T-cell (primary cell): Measurements from ENCODE around the gene WDR54. TPM values are rescaled to one million over a fixed set of nuclear protein-coding genes. Genes with fewer than 3 reads are reported as not detected.

Source experiments
- ATAC-seq, 4 experiments: fragments of 200-7000 bp in 3 of 4; fragments of 150-1000 bp in 1 of 4; cut with Tn5 transposase; replicated peaks in 1 of 4; 1 replicate in 3 of 4; 2 replicates in 1 of 4; pipeline ENCODE4 v1.10.0; 2021; ENCODE audit warnings: moderate library complexity in 3 of 4, mild to moderate bottlenecking in 2 of 4, moderate number of reproducible peaks in 1 of 4
- CTCF ChIA-PET, 2 donors: fragments of 300-600 bp; sonication (Branson Sonifier 250); formaldehyde crosslinking; loops; one replicate each; lab custom pipeline; 2022; ENCODE audit warnings: antibody characterized with exemption in 2 of 2; lab: Charles Lee
- POLR2A ChIA-PET, 2 donors: fragments of 300-600 bp; sonication (Branson Sonifier 250); formaldehyde crosslinking; loops; one replicate each; lab custom pipeline; 2022; ENCODE audit warnings: antibody characterized with exemption in 2 of 2; lab: Charles Lee
- DNase-seq, 35 experiments: peaks; one replicate each; pipeline versions ENCODE4 v3.0.0 to v3.0.0-alpha.2; 2013 to 2023
- H3K27ac ChIP-seq: one replicate; pipeline ENCODE4 v1.5.1; 2013; ENCODE audit warnings: low read length
- H3K27me3 ChIP-seq, 2 experiments: replicated peaks in 1 of 2; 1 replicate in 1 of 2; 2 replicates in 1 of 2; pipeline versions ENCODE4 v1.6.1 to v1.7.0; 2013; ENCODE audit warnings: low read length in 1 of 2, mixed read lengths in 1 of 2; ENCODE audit not compliant: control insufficient read depth in 2 of 2, insufficient read depth in 2 of 2; ENCODE audit errors: extremely low read depth in 1 of 2
- H3K36me3 ChIP-seq, 2 donors: 1 replicate in 1 of 2; 2 replicates in 1 of 2; pipeline versions ENCODE4 v1.6.1 to v1.7.0; 2013; ENCODE audit warnings: low read length in 1 of 2; ENCODE audit not compliant: control insufficient read depth in 2 of 2, insufficient read depth in 1 of 2; ENCODE audit errors: extremely low read depth in 1 of 2
- H3K4me1 ChIP-seq, 2 experiments: 1 replicate in 1 of 2; 2 replicates in 1 of 2; pipeline versions ENCODE4 v1.6.1 to v1.7.0; 2013; ENCODE audit warnings: low read length in 2 of 2, mixed read lengths in 1 of 2; ENCODE audit not compliant: insufficient read depth in 2 of 2, control insufficient read depth in 1 of 2; ENCODE audit errors: extremely low read depth in 1 of 2
- H3K4me3 ChIP-seq, 2 donors: 1 replicate in 1 of 2; 2 replicates in 1 of 2; pipeline versions ENCODE4 v1.5.1 to v1.7.0; 2013; ENCODE audit warnings: mild to moderate bottlenecking in 2 of 2, low read length in 1 of 2, moderate library complexity in 1 of 2; ENCODE audit not compliant: control insufficient read depth in 1 of 2; ENCODE audit errors: extremely low read depth in 1 of 2
- H3K9me3 ChIP-seq: 2 replicates; pipeline ENCODE4 v1.7.0; 2013
- H3K27ac Mint-ChIP-seq, 2 donors: one replicate each; pipeline ENCODE4 v1.8.0; 2020 to 2021; ENCODE audit warnings: mild to moderate bottlenecking in 2 of 2, mixed read lengths in 2 of 2
- H3K27me3 Mint-ChIP-seq, 2 donors: one replicate each; pipeline ENCODE4 v1.8.0; 2021 to 2022; ENCODE audit warnings: mixed read lengths in 2 of 2
- H3K36me3 Mint-ChIP-seq: one replicate; pipeline ENCODE4 v1.8.0; 2021; ENCODE audit warnings: mixed read lengths
- H3K4me1 Mint-ChIP-seq, 3 donors: one replicate each; pipeline ENCODE4 v1.8.0; 2020 to 2022; ENCODE audit warnings: mixed read lengths in 3 of 3, mild to moderate bottlenecking in 1 of 3
- H3K4me3 Mint-ChIP-seq, 3 donors: one replicate each; pipeline ENCODE4 v1.8.0; 2020 to 2022; ENCODE audit warnings: mild to moderate bottlenecking in 3 of 3, mixed read lengths in 3 of 3, moderate library complexity in 3 of 3
- H3K9me3 Mint-ChIP-seq, 3 donors: one replicate each; pipeline ENCODE4 v1.8.0; 2020 to 2022; ENCODE audit warnings: mixed read lengths in 3 of 3
- WGBS: methylation state at CpG from one replicate; pipeline ENCODE4 v1.1.5; 2013; ENCODE audit warnings: missing lambda C conversion rate; ENCODE audit not compliant: insufficient coverage; 5-methylcytosine and 5-hydroxymethylcytosine counted together
- total RNA-seq, 35 experiments: library from RNA in 6 of 35; stranded (reverse) in 6 of 35; fragments of 120-200 nt in 1 of 35; gene quantifications; one replicate each; pipeline versions ENCODE4 v1.2.1 to v1.2.4 and lab custom pipeline; 2013 to 2026

Gene WDR54
- total RNA-seq, 5 donors from 2014 or later (not counting 1 experiment from before 2014, with no cell fraction given) = 31.4 to 46.8 (median 45.4) TPM

DNA sequence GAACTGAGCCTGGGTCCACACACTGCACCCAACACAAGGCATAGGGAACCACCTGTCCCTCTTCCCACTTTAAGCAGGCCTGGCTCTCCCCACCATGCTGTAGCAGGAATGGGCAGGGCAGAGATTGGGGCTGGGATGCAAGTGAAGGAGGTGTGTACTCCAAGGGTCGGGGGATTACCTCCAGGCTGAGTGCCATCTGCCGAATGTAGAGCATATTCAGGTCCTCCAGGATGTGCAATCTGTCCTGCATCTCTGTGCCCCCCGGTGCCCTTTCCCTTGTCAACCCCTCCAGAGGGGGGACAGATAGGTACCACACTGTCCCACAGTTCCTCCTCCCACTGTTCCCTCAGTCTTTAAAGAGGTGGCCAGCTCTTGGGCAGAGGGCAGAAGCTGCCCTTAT lies 17.8 kb downstream of the WDR54 start:
- Histone ChIP-seq H3K4me3 (no peak overlapping the region), H3K36me3 (no peaks in the 10 kb centered on the region), H3K27me3 (peaks cover 4 to 49% of the 10 kb centered on the region in 2 experiments), H3K9me3 (no peaks in the 10 kb centered on the region), H3K27ac (no peak overlapping the region), H3K4me1 (peaks cover 0 to 26% of the 10 kb centered on the region in 2 experiments)
- H3K4me3 Mint-ChIP-seq = peak overlapping the region in 1 of 3 donors; percentile 59
- H3K27ac Mint-ChIP-seq = no peak overlapping the region
- 63% methylated on average over 1 of the region's 3 CpGs for WGBS
- no peak for DNase-seq
- ChIA-PET CTCF (no interaction called here), POLR2A (no interaction called here)
- peaks cover 18 to 38% of the 10 kb centered on the region in 2 donors for H3K27me3 Mint-ChIP-seq
- H3K9me3 Mint-ChIP-seq = no peaks in the 10 kb centered on the region
- no peaks in the 10 kb centered on the region for H3K36me3 Mint-ChIP-seq
- ATAC-seq = no peak
- peaks cover 11 to 14% (median 13%) of the 10 kb centered on the region in 3 donors for H3K4me1 Mint-ChIP-seq

GRCh38 chr2:74439803-74440377 lies 18.4 kb downstream of the WDR54 start:
- Mint-ChIP-seq H3K27me3 (peaks cover 21 to 39% of the 10 kb centered on the region in 2 donors), H3K4me3 (peak overlapping the region; percentile 21 to 59 (median 43))
- CTCF ChIA-PET = no interaction called here

GRCh38 chr2:74440378-74441169 lies 19.0 kb downstream of the WDR54 start:
- Mint-ChIP-seq H3K27ac (no peak overlapping the region), H3K36me3 (no peaks in the 10 kb centered on the region), H3K4me1 (peaks cover 13 to 15% (median 14%) of the 10 kb centered on the region in 3 donors), H3K4me3 (peak overlapping the region; percentile 34 to 59 (median 51)), H3K9me3 (no peaks in the 10 kb centered on the region), H3K27me3 (peaks cover 21 to 41% of the 10 kb centered on the region in 2 donors)
- ATAC-seq = peak; percentile 65 to 80 (median 69)
- Histone ChIP-seq H3K36me3 (no peaks in the 10 kb centered on the region), H3K9me3 (no peaks in the 10 kb centered on the region), H3K4me3 (peak overlapping the region; percentile 15 to 56), H3K4me1 (peaks cover 0 to 26% of the 10 kb centered on the region in 2 experiments), H3K27ac (no peak overlapping the region), H3K27me3 (peaks cover 4 to 54% of the 10 kb centered on the region in 2 experiments)
- ChIA-PET POLR2A (interaction anchor here (0.9 to 1.0 kb wide), 2 partner anchors 17 to 18 kb away, joined by 3 read pairs; partner anchors contain the start of gene WBP1 (in 1 of the 2)), CTCF (no interaction called here)
- DNase-seq = peak in 13 of 35 experiments; percentile 10 to 53 (median 33)
- WGBS = 46% methylated on average over 32 of the region's 45 CpGs

More at GRCh38 chr2:74439803-74440377, 18.4 kb downstream of the WDR54 start:
- Mint-ChIP-seq H3K36me3 (no peaks in the 10 kb centered on the region), H3K9me3 (no peaks in the 10 kb centered on the region), H3K27ac (no peak overlapping the region), H3K4me1 (peaks cover 13 to 15% (median 14%) of the 10 kb centered on the region in 3 donors)
- 73% methylated on average over 12 of the region's 14 CpGs for WGBS
- peaks cover 4 to 52% of the 10 kb centered on the region in 2 experiments for H3K27me3 ChIP-seq
- POLR2A ChIA-PET = interaction anchor here in 1 of 2 donors (1.0 kb wide), 1 partner anchor 18 kb away, joined by 3 read pairs; no protein-coding TSS in a partner anchor
- H3K4me3 ChIP-seq = peak overlapping the region; percentile 15 to 56
- peaks cover 0 to 26% of the 10 kb centered on the region in 2 experiments for H3K4me1 ChIP-seq
- no peaks in the 10 kb centered on the region for H3K9me3 ChIP-seq
- H3K27ac ChIP-seq = no peak overlapping the region
- DNase-seq (no peak), ATAC-seq (no peak)
- H3K36me3 ChIP-seq = no peaks in the 10 kb centered on the region

DNA sequence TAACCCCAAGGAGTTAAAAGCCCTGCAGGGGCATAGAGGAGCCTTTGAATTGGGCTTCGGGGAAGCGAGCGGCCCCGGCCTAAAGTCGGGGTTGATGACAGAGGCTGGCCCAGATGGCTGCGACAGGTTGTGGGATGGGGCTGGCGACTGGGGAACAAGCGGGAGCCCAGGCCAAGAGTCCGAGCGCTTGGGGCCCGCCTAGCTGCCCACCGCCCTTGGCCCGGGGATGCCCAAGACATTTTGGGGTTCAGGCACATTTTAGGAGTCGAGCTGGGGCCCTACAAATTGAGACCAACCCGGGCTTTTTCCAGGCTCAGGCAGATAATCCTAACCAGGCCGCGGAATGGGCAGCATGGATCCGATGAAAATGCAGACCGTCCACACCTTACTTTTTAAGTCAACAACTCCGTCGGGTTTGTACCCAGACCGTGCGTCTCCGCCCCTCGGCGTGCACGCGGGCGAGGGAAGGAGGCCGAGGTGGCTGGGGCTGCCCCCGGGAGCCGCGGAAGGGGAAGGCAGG lies 19.7 kb downstream of the WDR54 start:
- H3K9me3 ChIP-seq = no peaks in the 10 kb centered on the region
- Mint-ChIP-seq H3K9me3 (no peaks in the 10 kb centered on the region), H3K4me3 (peak overlapping the region; percentile 51 to 59 (median 56)), H3K36me3 (no peaks in the 10 kb centered on the region), H3K4me1 (peaks cover 13 to 15% (median 14%) of the 10 kb centered on the region in 3 donors), H3K27me3 (peaks cover 21 to 41% of the 10 kb centered on the region in 2 donors), H3K27ac (no peak overlapping the region)
- WGBS = 52% methylated on average over 31 of the region's 33 CpGs
- H3K4me3 ChIP-seq = peak overlapping the region; percentile 16 to 35
- DNase-seq (no peak), ATAC-seq (no peak)
- POLR2A ChIA-PET = interaction anchor here in 1 of 2 donors (0.9 kb wide), 1 partner anchor 17 kb away, joined by 3 read pairs; the partner anchor contains the start of gene WBP1
- H3K27me3 ChIP-seq = peaks cover 4 to 54% of the 10 kb centered on the region in 2 experiments
- no peak overlapping the region for H3K27ac ChIP-seq
- peaks cover 0 to 26% of the 10 kb centered on the region in 2 experiments for H3K4me1 ChIP-seq
- H3K36me3 ChIP-seq = no peaks in the 10 kb centered on the region
- CTCF ChIA-PET = no interaction called here

GRCh38 chr2:74441690-74442482 lies 20.4 kb downstream of the WDR54 start, which contains the start of gene RTKN:
Gene RTKN (minus strand): TSS chr2:74441937. CDS start chr2:74441816, 121 bp downstream.
- Mint-ChIP-seq H3K9me3 (no peaks in the 10 kb centered on the region), H3K4me1 (peaks cover 13 to 15% (median 14%) of the 10 kb centered on the region in 3 donors), H3K27me3 (peaks cover 21 to 41% of the 10 kb centered on the region in 2 donors), H3K36me3 (no peaks in the 10 kb centered on the region), H3K27ac (no peak within 1 kb of the TSS), H3K4me3 (peak within 1 kb of the TSS; percentile 56 to 77 (median 59))
- Histone ChIP-seq H3K4me1 (peaks cover 0 to 26% of the 10 kb centered on the region in 2 experiments), H3K27ac (no peak within 1 kb of the TSS), H3K27me3 (peaks cover 4 to 54% of the 10 kb centered on the region in 2 experiments), H3K9me3 (no peaks in the 10 kb centered on the region), H3K36me3 (no peaks in the 10 kb centered on the region), H3K4me3 (peak within 1 kb of the TSS; percentile 16 to 56)
- ATAC-seq = peak; percentile 41 to 52 (median 48)
- ChIA-PET CTCF (interaction anchor here in 1 of 2 donors (0.7 kb wide), 1 partner anchor 31 kb away, joined by 3 read pairs; no protein-coding TSS in a partner anchor), POLR2A (no interaction called here)
- peak in 9 of 35 experiments; percentile 9 to 50 (median 26) for DNase-seq
- WGBS = 21% methylated on average over 74 of the region's 75 CpGs
